NT2/D1 (cell line): Measurements from ENCODE around the gene CAD.

Experiments
- YY1 ChIP-seq: IDR thresholded peaks from 2 replicates; pipeline ENCODE4 v1.6.1; 2011; ENCODE audit not compliant: insufficient read length, insufficient read depth
- ZNF274 ChIP-seq: IDR thresholded peaks from 2 replicates; pipeline ENCODE4 v1.6.1; 2011; ENCODE audit warnings: mild to moderate bottlenecking, low read depth, low read length

GRCh38 chr2:27199241-27199640, 17.9 kb upstream of the CAD start:
- TF ChIP-seq YY1: no peak
- TF ChIP-seq ZNF274: no peak
